Right atrium auricular region (tissue), 2 donors: Measurements from ENCODE around the gene KIF13A. TPM values are rescaled to one million over a fixed set of nuclear protein-coding genes. Genes with fewer than 3 reads are reported as not detected.

Source experiments
- DNase-seq: peaks from one replicate; pipeline ENCODE4 v3.0.0-alpha.2; 2019; ENCODE audit warnings: low spot score
- H3K27ac ChIP-seq, 2 donors: fragments of 200-600 bp; sonication (generic); 1 replicate in 1 of 2; 2 replicates in 1 of 2; pipeline ENCODE4 v1.5.1; 2016 to 2019
- H3K27me3 ChIP-seq, 2 donors: fragments of 200-600 bp; sonication (generic); one replicate each; pipeline versions ENCODE4 v1.5.1 to v1.6.0; 2017 to 2019
- H3K36me3 ChIP-seq: fragments of 200-600 bp; sonication (generic); one replicate; pipeline ENCODE4 v1.5.1; 2016
- H3K4me1 ChIP-seq, 2 donors: fragments of 200-600 bp; sonication (generic); one replicate each; pipeline versions ENCODE4 v1.5.1 to v1.6.0; 2017 to 2019
- H3K4me3 ChIP-seq, 2 donors: fragments of 200-600 bp; sonication (generic); 1 replicate in 1 of 2; 2 replicates in 1 of 2; pipeline ENCODE4 v1.5.1; 2017 to 2019; ENCODE audit warnings: mild to moderate bottlenecking in 1 of 2, moderate library complexity in 1 of 2
- H3K9me3 ChIP-seq, 2 donors: fragments of 200-600 bp; sonication (generic); one replicate each; pipeline ENCODE4 v1.5.1; 2019
- CTCF ChIP-seq, 2 donors: fragments of 200-600 bp; sonication (generic); IDR thresholded peaks; one replicate each; pipeline ENCODE4 v1.5.1; 2019; ENCODE audit warnings: antibody characterized with exemption in 2 of 2
- total RNA-seq, 2 donors: library from RNA; depleted of rRNA; stranded (reverse); fragments of >200 nt; gene quantifications; one replicate each; pipeline ENCODE4 v1.1.0, GENCODE V29; 2016

The KIF13A gene
- total RNA-seq, 2 donors from 2014 or later = 56.6 to 68.3 TPM

GRCh38 chr6:17905611-17906592 lies 81.5 kb downstream of the KIF13A start:
- Histone ChIP-seq H3K4me3 (no peak overlapping the region), H3K36me3 (no peaks in the 10 kb centered on the region), H3K4me1 (peaks cover 0 to 64% of the 10 kb centered on the region in 2 donors), H3K9me3 (no peaks in the 10 kb centered on the region), H3K27ac (no peak overlapping the region), H3K27me3 (no peaks in the 10 kb centered on the region)
- DNase-seq = no peak
- TF ChIP-seq CTCF (IDR thresholded peaks at IDR 0.05) = no peak

GRCh38 chr6:17904491-17905120 lies 82.8 kb downstream of the KIF13A start:
- TF ChIP-seq CTCF (IDR thresholded peaks at IDR 0.05) = no peak
- H3K27ac ChIP-seq = peak overlapping the region; percentile 10 to 27
- no peak for DNase-seq
- H3K4me3 ChIP-seq = no peak overlapping the region
- no peaks in the 10 kb centered on the region for H3K9me3 ChIP-seq
- H3K4me1 ChIP-seq = peaks cover 0 to 60% of the 10 kb centered on the region in 2 donors
- no peaks in the 10 kb centered on the region for H3K36me3 ChIP-seq
- H3K27me3 ChIP-seq = no peaks in the 10 kb centered on the region

GRCh38 chr6:17902974-17903373 lies 84.5 kb downstream of the KIF13A start:
- Histone ChIP-seq H3K4me1 (peaks cover 0 to 48% of the 10 kb centered on the region in 2 donors), H3K27me3 (no peaks in the 10 kb centered on the region), H3K36me3 (no peaks in the 10 kb centered on the region), H3K9me3 (no peaks in the 10 kb centered on the region), H3K4me3 (no peak overlapping the region), H3K27ac (no peak overlapping the region)
- no peak for TF ChIP-seq CTCF (IDR thresholded peaks at IDR 0.05)
- no peak for DNase-seq

- H3K27ac ChIP-seq = no peak overlapping the region
- H3K27me3 ChIP-seq = no peaks in the 10 kb centered on the region
- H3K36me3 ChIP-seq = no peaks in the 10 kb centered on the region
- DNase-seq = no peak
- no peak for TF ChIP-seq CTCF (IDR thresholded peaks at IDR 0.05)
- H3K4me1 ChIP-seq = peaks cover 0 to 34% of the 10 kb centered on the region in 2 donors
- no peak overlapping the region for H3K4me3 ChIP-seq
- no peaks in the 10 kb centered on the region for H3K9me3 ChIP-seq
These were observed 85.9 kb downstream of the KIF13A start for GRCh38 chr6:17901493-17901892.

GRCh38 chr6:17900011-17900410 lies 87.4 kb downstream of the KIF13A start:
- Histone ChIP-seq H3K4me1 (peaks cover 0 to 20% of the 10 kb centered on the region in 2 donors), H3K27me3 (no peaks in the 10 kb centered on the region), H3K27ac (no peak overlapping the region), H3K4me3 (no peak overlapping the region), H3K36me3 (peaks cover 4% of the 10 kb centered on the region), H3K9me3 (peaks cover 0 to 7% of the 10 kb centered on the region in 2 donors)
- TF ChIP-seq CTCF (IDR thresholded peaks at IDR 0.05) = no peak
- DNase-seq = no peak
